Right forelimb (tissue), 1 donor: ENCODE measurements around the gene SOCS6.
"Not testable (repeated sequence)": the region's sequence is repeated elsewhere in the genome, so short reads cannot be mapped to it uniquely, and the experiment has no call there.

Source experiments
- DNase-seq: peaks from one replicate; pipeline ENCODE4 v3.0.0-alpha.2; 2018

Gene SOCS6, protein sequence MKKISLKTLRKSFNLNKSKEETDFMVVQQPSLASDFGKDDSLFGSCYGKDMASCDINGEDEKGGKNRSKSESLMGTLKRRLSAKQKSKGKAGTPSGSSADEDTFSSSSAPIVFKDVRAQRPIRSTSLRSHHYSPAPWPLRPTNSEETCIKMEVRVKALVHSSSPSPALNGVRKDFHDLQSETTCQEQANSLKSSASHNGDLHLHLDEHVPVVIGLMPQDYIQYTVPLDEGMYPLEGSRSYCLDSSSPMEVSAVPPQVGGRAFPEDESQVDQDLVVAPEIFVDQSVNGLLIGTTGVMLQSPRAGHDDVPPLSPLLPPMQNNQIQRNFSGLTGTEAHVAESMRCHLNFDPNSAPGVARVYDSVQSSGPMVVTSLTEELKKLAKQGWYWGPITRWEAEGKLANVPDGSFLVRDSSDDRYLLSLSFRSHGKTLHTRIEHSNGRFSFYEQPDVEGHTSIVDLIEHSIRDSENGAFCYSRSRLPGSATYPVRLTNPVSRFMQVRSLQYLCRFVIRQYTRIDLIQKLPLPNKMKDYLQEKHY

DNA sequence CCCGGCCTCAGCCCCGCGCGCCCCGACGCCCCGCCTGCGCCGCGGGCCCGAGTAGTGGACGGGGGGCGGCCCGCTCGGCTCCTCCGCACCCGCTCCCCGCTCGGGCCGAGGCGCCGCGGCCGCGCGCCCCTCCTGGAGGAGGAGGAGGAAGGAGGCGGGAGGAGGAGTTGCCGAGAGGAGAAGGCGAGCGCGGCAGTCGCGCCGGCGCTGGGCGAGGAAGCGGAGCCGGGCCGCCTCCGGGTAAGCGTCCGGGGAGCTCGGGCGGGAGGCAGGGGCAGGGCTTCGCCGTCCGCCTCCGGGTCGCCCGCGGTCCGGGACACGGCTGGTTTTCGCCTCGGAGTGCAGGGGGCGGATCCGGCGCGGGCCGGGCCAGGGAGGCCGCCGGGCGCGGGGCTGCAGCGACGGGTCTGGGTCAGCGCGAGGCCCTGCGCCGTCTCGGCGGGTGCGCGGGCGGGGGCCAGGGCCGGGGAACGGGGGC is at the start of gene SOCS6:
Gene SOCS6, plus strand, starts transcription at position 195 of the 478 bp plus-strand sequence. CDS start 35,624 bp downstream, outside the sequence.
- peak; percentile 80 for DNase-seq

DNA sequence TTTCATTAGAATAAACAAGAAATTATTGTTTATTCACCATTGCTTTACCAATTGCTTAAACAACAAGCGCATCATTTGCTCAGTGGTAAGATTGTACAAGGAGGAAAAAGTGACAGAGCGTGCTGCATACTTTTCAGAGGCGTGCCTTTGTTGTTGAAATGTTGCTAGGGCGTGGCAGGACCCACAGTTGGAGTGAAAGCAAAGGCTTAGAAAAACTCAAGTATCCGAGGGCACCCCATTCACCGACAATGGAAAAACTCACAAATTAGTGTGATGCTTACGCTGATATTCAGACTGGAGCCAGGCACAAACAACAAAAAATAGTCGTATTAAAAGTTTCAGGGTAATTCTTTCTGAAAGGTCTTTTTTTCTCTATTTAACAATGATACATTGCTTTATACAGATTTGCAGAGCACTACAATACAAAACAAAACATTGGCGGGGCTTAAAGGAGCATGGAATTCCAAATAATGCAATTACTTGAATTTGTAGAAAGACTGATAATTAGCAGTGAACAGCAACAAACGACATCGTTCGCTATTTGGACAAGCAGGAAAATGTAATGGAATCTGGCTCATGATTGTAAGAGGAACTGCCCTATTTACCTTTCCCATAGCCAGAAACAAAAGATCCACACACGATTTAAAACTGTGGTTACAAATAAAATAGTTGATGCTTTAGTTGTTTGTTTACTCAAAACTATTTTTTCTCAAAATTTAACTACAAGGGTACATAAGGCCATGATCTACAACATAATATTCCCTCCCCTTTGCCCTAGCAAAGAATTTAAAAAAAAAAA is 45.5 kb upstream of the SOCS6 start:
- DNase-seq = no peak

DNA sequence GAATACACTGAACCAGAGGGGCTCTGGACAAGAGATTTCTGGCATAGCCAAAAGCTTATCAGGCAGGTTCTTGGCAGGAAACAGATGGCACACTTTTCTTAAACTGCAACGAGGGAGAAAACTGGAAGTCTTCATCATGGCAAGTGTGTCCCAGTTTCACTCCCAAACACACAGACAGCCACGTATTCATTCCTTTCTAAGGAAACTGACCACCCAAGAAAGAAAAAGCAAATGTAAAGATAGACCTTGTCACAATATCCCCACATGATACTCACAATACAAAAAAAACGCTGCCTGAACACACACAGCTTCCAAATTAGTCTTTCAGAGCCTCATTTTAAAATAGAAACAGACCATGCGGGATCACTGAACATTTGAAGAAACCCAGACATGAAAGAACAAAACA is 42.8 kb upstream of the SOCS6 start:
- no peak for DNase-seq

DNA sequence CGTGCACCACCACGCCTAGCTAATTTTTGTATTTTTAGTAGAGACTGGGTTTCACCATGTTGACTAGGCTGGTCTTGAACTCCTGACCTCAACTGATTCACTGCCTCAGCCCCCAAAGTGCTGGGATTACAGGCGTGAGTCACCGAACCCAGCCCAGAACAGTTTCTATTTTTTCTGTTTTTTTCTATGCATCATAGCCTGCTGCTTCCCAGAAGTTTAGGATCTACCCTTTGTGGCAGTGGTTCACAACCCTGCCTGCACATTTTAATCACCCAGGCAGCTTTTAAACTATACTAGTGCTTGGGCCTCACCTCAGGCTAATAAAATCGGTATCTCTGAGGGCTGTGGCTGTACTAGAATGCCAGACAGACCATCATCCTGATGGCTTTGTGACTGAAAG is 39.7 kb upstream of the SOCS6 start:
- no peak for DNase-seq

DNA sequence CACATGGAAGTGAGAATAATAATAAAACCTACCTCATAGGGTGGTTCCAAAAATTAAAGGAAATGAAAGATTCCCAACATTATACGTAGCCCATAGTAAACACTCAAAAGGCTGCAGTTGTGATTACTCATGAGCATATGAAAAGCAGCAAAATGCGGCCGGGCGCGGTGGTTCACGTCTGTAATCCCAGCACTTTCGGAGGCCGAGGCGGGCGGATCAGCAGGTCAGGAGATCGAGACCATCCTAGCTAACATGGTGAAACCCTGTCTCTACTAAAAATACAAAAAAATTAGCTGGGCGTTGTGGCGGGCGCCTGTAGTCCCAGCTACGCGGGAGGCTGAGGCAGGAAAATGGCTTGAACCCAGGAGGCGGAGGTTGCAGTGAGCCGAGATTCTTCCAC is 39.0 kb upstream of the SOCS6 start:
- DNase-seq = not testable (repeated sequence)

DNA sequence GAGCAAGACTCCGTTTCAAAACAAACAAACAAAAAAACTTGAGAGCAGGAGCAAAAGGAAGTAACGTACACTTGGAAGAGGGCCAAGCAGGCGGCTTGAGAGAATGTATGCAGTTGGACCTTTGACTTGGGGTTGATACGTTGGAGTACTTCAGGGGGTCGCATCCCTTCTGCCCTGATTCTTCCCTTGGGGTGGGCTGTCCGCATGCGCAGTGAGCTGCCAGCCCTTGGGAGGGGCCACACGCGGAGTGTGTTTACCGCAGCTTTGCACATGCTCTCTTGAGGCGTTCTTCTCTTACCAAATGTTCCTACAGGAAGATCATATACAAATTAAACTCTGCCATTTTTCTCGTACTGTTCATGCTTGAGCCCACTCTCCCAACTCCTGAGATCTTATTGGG is 38.1 kb upstream of the SOCS6 start:
- no peak for DNase-seq

DNA sequence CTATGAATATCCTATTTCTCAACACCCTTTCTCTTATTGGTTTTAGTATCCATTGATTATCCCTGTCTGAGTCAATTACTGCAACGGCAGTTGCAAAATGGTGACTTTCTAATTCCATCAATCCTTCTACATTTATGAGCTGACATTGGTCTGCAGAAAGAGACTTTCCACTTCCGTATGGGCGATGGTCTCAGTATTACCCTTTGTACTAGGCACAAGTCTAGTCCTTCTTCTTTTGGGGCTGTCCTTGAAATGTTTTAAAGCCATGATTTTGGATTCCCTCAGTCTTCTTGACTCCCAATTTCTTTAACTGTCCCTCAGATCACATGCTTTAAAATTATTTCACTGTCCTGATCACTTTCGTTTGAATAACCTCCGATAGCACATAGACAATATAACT is 32.7 kb upstream of the SOCS6 start:
- DNase-seq = no peak

DNA sequence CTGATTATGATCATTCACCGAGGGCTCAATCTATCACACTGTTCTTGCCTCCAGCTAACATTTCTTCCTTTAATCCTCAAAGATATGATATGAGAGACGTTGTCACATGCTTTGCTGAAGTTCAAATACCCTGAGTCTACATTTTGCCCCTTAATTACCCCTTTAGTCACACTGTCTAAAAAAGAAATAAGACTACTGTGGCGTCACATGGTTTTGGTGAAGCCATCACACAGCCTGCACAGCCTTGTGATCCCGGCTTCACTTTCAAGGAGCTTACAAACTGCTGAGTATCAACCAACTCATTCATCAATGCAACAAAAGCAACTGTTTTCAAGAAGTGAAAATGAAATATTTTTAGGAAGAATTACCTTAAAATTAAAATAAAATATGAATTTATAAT is 31.9 kb upstream of the SOCS6 start:
- no peak for DNase-seq

DNA sequence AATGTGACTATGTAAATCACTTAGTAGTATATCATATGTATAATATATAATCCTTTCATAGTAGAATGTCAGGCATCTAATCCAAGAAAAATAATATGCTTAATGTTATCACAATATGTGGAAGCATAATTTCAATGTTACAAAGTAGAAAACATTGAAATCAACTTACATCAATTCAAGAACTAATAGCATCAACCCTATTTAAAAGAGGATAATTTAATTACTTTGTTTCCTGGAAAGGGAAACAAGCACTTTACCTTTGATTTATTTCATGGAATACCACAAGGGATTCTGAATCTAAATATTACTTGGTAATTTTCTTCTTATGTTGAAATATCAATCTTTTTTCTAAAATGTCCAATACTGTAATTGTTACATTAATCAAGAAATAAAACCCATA is 30.6 kb upstream of the SOCS6 start:
- no peak for DNase-seq

DNA sequence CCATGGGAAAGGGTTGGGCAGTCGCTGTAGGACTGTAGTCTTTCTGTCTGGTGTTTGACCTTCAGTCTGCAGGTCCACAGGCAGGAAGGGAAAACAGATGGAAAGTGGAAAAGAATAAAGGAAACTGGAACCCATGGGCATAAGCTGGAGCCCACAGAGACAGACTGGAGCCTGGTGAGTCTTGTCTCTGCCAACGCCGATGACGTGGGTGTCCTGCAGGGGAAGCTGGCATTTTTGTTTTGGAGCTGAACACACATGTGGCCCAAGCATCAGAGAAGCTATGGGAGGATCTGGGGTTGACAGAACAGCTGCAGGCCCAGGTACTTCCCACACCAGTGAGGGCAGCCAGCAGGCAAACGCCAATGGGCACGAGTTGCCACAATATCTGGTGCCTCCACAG is 28.2 kb upstream of the SOCS6 start:
- DNase-seq = no peak

DNA sequence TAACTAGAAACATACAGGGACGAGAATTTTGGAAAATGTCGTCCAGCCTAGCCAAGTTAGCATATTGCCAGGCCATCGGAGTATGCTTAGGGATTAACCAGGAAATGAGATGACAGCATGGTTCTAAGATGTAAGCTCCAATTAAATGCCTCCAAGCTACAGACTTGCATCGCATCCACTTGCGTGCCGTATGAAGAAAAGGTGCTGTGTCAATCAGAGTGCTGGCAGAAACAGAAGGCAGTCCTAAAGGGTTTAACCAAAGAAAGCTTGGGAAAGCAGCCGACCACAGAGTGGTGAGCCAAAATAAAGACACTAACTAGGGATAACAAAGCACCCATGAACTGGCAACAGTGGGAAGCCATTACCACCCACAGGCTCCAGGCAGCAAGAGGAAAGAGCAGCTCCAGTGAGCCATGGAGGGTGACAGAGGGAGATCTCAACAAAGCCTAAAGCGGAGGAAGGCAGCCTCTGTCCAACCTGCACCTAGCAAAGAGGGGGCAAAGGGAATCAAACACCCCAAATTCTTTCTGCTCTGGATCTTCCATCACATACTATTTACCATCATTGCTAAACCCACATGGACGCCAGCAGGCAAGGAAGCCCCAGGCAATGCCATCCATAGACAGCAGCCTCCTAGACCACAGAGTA is 27.6 kb upstream of the SOCS6 start:
- no peak for DNase-seq

DNA sequence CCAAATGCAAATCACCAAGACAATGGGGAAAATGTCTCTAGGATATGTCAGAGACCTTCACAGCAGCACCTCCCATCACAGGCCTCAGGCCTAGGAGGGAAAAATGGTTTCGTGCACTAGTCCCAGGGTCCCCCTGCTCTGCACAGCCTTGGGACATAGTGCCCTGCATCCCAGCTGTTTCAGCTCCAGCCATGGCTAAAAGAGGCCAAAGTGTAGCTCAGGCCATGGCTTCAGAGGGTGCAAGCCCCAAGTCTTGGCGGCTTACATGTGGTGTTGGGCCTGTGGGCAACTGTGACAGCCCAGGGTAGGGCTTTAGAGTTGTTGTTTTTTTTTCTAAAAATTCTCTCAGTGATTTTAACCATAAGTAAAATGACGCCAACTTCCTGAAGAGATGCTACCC is 25.5 kb upstream of the SOCS6 start:
- no peak for DNase-seq

DNA sequence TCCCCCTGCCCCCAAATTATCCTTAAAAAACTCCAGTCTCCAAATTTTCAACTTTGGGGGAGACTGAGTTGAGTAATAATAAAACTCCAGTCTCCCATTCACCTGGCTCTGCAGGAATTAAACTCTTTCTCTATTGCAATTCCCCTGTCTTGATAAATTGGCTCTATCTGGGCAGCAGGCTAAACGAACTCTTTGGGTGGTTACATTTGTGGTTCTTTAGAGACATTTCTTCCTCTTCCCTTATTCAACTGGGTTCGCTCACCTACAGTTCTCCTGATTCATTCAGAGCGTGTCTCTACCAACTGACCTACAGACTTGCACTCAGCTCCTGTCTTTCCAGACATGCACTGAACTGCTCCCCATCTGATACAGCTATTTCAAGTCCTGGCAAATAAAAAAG is 17.1 kb upstream of the SOCS6 start:
- DNase-seq = no peak

DNA sequence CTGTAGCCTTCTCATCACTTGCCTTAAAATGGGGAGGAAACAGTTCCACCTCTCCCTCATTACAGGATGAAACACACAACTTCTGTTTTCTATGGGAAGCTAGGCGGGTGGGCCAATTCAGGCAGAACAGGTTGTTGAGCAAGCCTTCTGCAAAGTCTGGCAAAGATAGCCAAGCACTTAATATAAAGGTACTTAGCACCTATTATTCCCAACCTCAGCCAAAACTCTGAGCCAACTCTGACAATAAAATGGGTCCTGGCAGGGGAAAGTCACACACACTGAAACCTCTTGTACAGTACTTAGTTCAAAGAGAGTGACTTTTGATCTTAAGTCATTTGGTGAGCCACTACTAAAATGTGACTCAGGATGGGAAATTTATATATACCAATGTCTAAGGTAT is 15.8 kb upstream of the SOCS6 start:
- DNase-seq = no peak

DNA sequence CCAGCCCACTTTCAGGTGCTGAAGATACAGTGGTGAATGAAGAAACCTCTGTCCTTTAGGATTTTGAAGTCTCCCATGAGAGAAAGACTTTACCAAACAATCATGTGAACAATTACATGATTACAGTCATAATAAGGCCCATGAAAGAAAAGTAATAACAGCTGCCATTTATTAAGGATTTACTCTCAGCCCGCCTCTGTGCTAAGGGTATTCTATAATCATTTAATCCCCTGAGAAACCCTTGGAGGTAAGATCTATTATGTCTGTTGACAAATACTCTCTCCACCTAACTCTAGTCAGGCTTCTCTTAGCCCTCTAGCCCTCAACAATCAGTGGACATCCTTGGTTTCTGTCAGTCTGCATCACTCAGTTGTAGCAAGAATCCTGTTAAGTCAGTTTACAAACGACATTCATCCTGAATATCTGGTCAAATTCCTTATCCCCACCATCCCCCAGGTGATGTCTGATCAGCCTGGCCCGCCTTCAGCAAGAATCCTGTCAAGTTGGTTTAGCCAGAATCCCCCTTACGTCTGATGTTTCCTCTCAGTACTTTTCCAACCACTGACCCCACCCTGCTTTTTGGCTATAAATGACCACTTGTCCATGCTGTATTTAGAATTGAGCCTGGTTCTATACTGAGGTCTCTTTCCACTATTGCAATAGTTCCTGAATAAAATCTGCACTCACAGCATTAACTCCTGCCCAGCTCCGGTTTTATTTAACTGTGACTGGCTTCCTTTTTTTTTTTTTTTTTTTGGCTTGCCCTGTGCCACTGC is 12.2 kb upstream of the SOCS6 start:
- DNase-seq = no peak

DNA sequence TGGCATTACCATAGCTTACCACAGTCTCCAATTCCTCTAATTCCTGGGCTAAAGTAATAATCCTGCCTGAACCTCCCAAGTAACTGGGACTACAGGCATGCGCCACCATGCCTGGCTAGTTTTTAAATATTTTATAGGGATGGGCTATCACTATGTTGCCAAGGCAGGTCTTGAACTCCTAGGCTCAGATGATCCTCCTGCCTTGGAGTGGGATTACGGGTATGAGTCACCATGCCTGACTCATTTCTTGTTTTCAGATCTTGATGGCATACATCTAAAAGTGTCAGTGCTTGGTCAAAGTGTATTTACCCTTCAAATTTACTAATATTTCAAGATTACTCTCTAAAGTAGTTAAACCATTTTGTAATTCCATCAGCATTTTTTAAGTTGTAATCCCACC is 9.4 kb upstream of the SOCS6 start:
- DNase-seq = no peak

DNA sequence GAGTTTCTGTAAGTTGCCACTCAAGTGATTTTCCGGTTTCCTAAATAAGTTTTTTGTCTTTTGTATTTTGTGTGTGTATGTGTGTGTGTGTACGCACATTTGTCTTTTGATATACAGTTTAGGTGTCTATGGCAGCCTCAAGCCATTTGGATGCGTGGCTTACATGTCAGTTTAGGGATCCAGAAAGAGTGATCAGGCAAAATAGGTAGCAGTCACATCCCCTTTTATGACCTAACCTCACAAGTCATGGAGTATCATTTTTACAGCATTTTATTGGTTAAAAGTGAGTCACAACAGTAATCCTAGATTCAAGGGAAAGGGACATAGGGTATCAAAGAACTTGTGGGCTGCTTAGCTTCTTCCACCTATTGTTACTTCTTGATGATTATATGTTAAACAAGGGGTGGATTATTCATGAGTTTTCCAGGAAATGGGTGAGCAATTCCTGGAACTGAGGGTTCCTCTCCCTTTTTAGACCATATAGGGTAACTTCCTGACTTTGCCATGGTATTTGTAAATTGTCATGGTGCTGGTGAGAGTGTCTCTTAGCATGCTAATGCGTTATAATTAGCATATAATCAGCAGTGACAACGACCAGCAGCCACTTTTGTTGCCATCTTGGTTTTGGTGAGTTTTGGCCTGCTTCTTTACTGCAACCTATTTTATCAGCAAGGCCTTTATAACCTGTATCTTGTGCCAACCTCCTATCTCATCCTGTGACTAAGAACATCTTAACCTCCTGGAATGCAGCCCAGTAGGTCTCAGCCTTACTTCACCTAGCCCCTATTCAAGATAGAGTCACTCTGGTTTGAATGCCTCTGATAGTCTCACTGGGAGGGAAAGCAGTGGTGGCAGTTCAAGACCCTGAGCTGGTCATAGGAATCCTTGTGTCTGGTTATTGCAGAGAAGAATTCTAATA is 8.6 kb upstream of the SOCS6 start:
- DNase-seq = no peak

DNA sequence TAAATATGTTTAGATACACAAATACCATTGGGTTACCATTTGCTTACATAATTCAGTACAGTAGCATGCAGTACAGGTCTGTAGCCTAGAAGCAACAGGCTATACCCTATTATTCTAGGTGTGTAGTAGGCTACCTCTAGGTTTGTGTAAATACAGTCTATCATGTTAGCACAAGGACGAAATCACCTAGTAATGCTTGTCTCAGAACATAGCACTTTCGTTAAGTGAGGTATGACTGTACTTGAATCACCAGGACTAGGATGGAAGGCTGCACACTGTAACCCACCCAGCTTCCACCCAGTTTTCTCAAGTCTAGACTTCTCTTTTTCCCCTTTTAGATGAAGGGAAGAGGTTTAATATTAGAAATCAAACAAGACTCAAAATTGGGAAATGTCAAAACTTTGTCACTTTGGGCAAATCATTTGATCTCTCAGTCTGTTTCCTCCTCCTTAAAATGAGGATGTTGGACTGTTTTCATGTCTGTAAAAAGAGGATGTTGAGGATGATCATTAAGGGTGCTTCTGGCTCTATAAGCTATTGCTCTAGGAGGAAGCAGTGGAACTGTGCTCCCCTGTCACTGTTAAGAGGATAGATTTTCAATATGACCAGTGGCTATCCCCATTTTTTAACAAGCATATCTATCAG is 3.7 kb upstream of the SOCS6 start:
- no peak for DNase-seq

DNA sequence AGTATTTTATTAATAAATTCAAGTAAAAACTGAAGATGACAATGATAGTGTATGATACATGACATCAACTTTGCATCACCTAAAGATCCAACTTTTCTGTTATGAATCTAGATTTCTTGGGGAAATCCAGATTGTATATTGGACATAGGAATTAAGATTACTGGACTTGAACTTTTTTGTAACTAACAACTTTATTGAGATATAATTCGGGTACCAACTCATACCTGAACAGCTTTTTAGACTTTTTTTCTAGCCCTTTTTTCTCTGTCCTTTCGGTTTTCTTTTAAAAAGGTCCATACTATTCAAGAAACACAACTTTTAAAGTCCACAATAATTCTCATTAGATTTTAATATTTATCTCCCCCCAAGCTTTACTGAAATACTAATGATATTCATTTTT is 1.1 kb upstream of the SOCS6 start:
- no peak for DNase-seq

DNA sequence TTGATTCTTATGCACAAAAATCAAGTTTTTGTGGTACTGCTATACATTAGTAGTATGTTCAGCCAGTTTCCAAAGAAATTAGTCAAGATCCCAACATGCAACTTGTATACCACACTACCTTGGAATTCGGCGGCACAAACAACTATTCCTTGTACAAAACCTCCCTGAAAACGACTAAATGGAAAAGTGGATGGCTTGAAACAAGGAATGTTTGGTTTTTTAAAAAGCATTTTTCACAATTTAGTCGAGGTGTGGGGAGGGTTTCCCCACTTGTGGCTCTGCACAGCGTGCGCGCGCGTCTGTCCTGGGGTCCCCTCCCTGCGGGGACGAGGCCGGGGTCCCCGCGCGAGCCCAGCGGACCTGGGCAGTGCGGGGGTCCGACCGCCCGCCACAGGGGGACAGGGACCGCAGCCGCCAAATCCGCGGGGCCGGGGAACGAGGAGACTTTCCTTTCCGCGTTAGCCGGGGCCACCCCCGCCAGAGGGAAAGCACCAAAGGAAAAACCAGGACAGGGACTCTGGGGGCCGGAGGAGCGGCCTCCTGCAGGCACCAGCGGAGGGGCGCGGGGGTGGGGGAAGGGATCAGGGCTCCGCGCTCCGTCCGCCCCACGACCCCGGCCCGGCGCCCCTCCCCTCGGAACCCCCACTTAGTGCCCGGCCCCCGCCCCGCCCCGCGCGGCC is 534 bp upstream of the SOCS6 start:
- peak; percentile 67 for DNase-seq
